ENCODE measurements around the gene POLR2J.

POLR2J gene

GRCh38 chr7:102473271-102473991, 5.3 kb downstream of the POLR2J start:
- no peak overlapping the region for H3K27ac Mint-ChIP-seq
- peaks cover 13% of the 10 kb centered on the region for H3K4me1 Mint-ChIP-seq
- no peaks in the 10 kb centered on the region for H3K9me3 Mint-ChIP-seq
- ATAC-seq = no peak
- no peaks in the 10 kb centered on the region for H3K27me3 Mint-ChIP-seq
- peaks cover 29% of the 10 kb centered on the region for H3K36me3 Mint-ChIP-seq
- H3K4me3 Mint-ChIP-seq = no peak overlapping the region

GRCh38 chr7:102472126-102473041, 6.3 kb downstream of the POLR2J start:
- no peak for ATAC-seq
- H3K27ac Mint-ChIP-seq = peak overlapping the region; percentile 26
- H3K9me3 Mint-ChIP-seq = no peaks in the 10 kb centered on the region
- no peak overlapping the region for H3K4me3 Mint-ChIP-seq
- peaks cover 33% of the 10 kb centered on the region for H3K36me3 Mint-ChIP-seq
- H3K4me1 Mint-ChIP-seq = peaks cover 13% of the 10 kb centered on the region
- no peaks in the 10 kb centered on the region for H3K27me3 Mint-ChIP-seq

- Mint-ChIP-seq H3K9me3 (no peaks in the 10 kb centered on the region), H3K36me3 (peaks cover 35% of the 10 kb centered on the region), H3K27ac (peak overlapping the region; percentile 26), H3K4me3 (no peak overlapping the region), H3K27me3 (no peaks in the 10 kb centered on the region), H3K4me1 (peaks cover 16% of the 10 kb centered on the region)
- ATAC-seq = no peak
Observed at GRCh38 chr7:102471791-102472125, 7.0 kb downstream of the POLR2J start.

GRCh38 chr7:102469972-102470825, 8.5 kb downstream of the POLR2J start:
- Mint-ChIP-seq H3K27ac (no peak overlapping the region), H3K4me3 (no peak overlapping the region), H3K36me3 (peaks cover 39% of the 10 kb centered on the region), H3K9me3 (no peaks in the 10 kb centered on the region), H3K4me1 (peaks cover 31% of the 10 kb centered on the region), H3K27me3 (no peaks in the 10 kb centered on the region)
- no peak for ATAC-seq

GRCh38 chr7:102469351-102469971, 9.3 kb downstream of the POLR2J start:
- no peaks in the 10 kb centered on the region for H3K27me3 Mint-ChIP-seq
- ATAC-seq = no peak
- H3K4me3 Mint-ChIP-seq = no peak overlapping the region
- H3K27ac Mint-ChIP-seq = no peak overlapping the region
- H3K36me3 Mint-ChIP-seq = peaks cover 39% of the 10 kb centered on the region
- H3K9me3 Mint-ChIP-seq = no peaks in the 10 kb centered on the region
- peaks cover 34% of the 10 kb centered on the region for H3K4me1 Mint-ChIP-seq

GRCh38 chr7:102468478-102469350, 10.0 kb downstream of the POLR2J start:
- H3K27ac Mint-ChIP-seq = no peak overlapping the region
- no peak overlapping the region for H3K4me3 Mint-ChIP-seq
- no peak for ATAC-seq
- no peaks in the 10 kb centered on the region for H3K27me3 Mint-ChIP-seq
- peaks cover 39% of the 10 kb centered on the region for H3K36me3 Mint-ChIP-seq
- H3K9me3 Mint-ChIP-seq = no peaks in the 10 kb centered on the region
- H3K4me1 Mint-ChIP-seq = peaks cover 42% of the 10 kb centered on the region

- H3K9me3 Mint-ChIP-seq = no peaks in the 10 kb centered on the region
- H3K27ac Mint-ChIP-seq = no peak overlapping the region
- no peaks in the 10 kb centered on the region for H3K27me3 Mint-ChIP-seq
- no peak overlapping the region for H3K4me3 Mint-ChIP-seq
- no peak for ATAC-seq
- peaks cover 45% of the 10 kb centered on the region for H3K4me1 Mint-ChIP-seq
- H3K36me3 Mint-ChIP-seq = peaks cover 35% of the 10 kb centered on the region
Observed at GRCh38 chr7:102467581-102468477, 10.9 kb downstream of the POLR2J start.

GRCh38 chr7:102466097-102466496, 12.6 kb downstream of the POLR2J start:
- H3K4me1 Mint-ChIP-seq = peaks cover 51% of the 10 kb centered on the region
- peaks cover 24% of the 10 kb centered on the region for H3K36me3 Mint-ChIP-seq
- no peak overlapping the region for H3K27ac Mint-ChIP-seq
- H3K4me3 Mint-ChIP-seq = peak overlapping the region; percentile 91
- H3K27me3 Mint-ChIP-seq = no peaks in the 10 kb centered on the region
- no peaks in the 10 kb centered on the region for H3K9me3 Mint-ChIP-seq
- no peak for ATAC-seq

- no peaks in the 10 kb centered on the region for H3K9me3 Mint-ChIP-seq
- no peaks in the 10 kb centered on the region for H3K27me3 Mint-ChIP-seq
- H3K36me3 Mint-ChIP-seq = peaks cover 18% of the 10 kb centered on the region
- peaks cover 57% of the 10 kb centered on the region for H3K4me1 Mint-ChIP-seq
- peak within 1 kb of the TSS; percentile 91 for H3K4me3 Mint-ChIP-seq
- peak within 1 kb of the TSS; percentile 84 for H3K27ac Mint-ChIP-seq
- peak; percentile 97 for ATAC-seq
Observed at GRCh38 chr7:102464577-102465280, 14.0 kb downstream of the POLR2J start, which contains the start of the genes ALKBH4 and LRWD1. ALKBH4 (minus strand) TSS chr7:102464863; CDS start chr7:102464836, 27 bp downstream. LRWD1 (plus strand) TSS chr7:102464984; CDS start chr7:102465081, 97 bp downstream.

GRCh38 chr7:102463841-102464576, 14.7 kb downstream of the POLR2J start:
- peak overlapping the region; percentile 91 for H3K4me3 Mint-ChIP-seq
- no peak for ATAC-seq
- H3K4me1 Mint-ChIP-seq = peaks cover 55% of the 10 kb centered on the region
- H3K27ac Mint-ChIP-seq = peak overlapping the region; percentile 84
- no peaks in the 10 kb centered on the region for H3K27me3 Mint-ChIP-seq
- H3K36me3 Mint-ChIP-seq = peaks cover 17% of the 10 kb centered on the region
- no peaks in the 10 kb centered on the region for H3K9me3 Mint-ChIP-seq

GRCh38 chr7:102460467-102460866, 18.3 kb downstream of the POLR2J start:
- H3K4me3 Mint-ChIP-seq = no peak overlapping the region

GRCh38 chr7:102459221-102459844, 19.4 kb downstream of the POLR2J start:
- H3K9me3 Mint-ChIP-seq = no peaks in the 10 kb centered on the region
- no peak overlapping the region for H3K27ac Mint-ChIP-seq
- peaks cover 27% of the 10 kb centered on the region for H3K36me3 Mint-ChIP-seq
- H3K27me3 Mint-ChIP-seq = no peaks in the 10 kb centered on the region
- ATAC-seq = no peak
- peaks cover 42% of the 10 kb centered on the region for H3K4me1 Mint-ChIP-seq
- H3K4me3 Mint-ChIP-seq = no peak overlapping the region

More at GRCh38 chr7:102460467-102460866, 18.3 kb downstream of the POLR2J start:
- no peaks in the 10 kb centered on the region for H3K27me3 Mint-ChIP-seq
- no peak for ATAC-seq
- H3K4me1 Mint-ChIP-seq = peaks cover 41% of the 10 kb centered on the region
- no peak overlapping the region for H3K27ac Mint-ChIP-seq
- no peaks in the 10 kb centered on the region for H3K9me3 Mint-ChIP-seq
- peaks cover 21% of the 10 kb centered on the region for H3K36me3 Mint-ChIP-seq

All from stimulated activated memory B cell treated with anti-CD40 and anti-IgM and Interleukin-4, amounts not matched to agents 10 μg/mL and 1 μg/mL and 100 μg/mL, for 72 hours (primary cell).